C4-2B (cell line): ENCODE data around the gene UBA1.

Source experiments
- ZFX ChIP-seq: fragments of 450-650 bp; IDR thresholded peaks from 2 replicates; pipeline ENCODE4 v1.6.1; 2017
- TF ChIP-seq, protein P1 (sequence below): fragments of 450-650 bp; conservative IDR thresholded peaks from 2 replicates; pipeline ENCODE4 v1.5.1; 2017; ENCODE audit warnings: mild to moderate bottlenecking

DNA sequence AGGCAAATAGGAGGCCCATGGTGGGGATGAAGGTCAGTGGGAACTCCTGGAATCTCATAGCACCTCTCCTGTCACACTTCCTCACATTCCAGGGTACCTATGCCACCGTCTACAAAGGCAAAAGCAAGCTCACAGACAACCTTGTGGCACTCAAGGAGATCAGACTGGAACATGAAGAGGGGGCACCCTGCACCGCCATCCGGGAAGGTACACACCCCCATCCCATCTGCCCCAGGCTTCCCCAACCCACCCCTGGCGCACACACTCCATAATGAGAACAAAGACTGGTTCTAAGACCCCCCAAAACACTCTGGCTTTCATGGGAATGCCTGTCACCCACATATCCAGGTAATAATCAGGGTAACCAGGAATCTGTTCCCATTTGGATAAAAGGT, 31.3 kb downstream of the UBA1 start:
- TF ChIP-seq, protein P1, sequence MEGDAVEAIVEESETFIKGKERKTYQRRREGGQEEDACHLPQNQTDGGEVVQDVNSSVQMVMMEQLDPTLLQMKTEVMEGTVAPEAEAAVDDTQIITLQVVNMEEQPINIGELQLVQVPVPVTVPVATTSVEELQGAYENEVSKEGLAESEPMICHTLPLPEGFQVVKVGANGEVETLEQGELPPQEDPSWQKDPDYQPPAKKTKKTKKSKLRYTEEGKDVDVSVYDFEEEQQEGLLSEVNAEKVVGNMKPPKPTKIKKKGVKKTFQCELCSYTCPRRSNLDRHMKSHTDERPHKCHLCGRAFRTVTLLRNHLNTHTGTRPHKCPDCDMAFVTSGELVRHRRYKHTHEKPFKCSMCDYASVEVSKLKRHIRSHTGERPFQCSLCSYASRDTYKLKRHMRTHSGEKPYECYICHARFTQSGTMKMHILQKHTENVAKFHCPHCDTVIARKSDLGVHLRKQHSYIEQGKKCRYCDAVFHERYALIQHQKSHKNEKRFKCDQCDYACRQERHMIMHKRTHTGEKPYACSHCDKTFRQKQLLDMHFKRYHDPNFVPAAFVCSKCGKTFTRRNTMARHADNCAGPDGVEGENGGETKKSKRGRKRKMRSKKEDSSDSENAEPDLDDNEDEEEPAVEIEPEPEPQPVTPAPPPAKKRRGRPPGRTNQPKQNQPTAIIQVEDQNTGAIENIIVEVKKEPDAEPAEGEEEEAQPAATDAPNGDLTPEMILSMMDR: no peak
- TF ChIP-seq ZFX: no peak
